Measurements from ENCODE around the gene SLC16A3. TPM values are rescaled to one million over a fixed set of nuclear protein-coding genes. Genes with fewer than 3 reads are reported as not detected.
A peak's percentile ranks its signal among the peaks of the same experiment; 100 is the strongest.
"Not testable (repeated sequence)": the region's sequence is repeated elsewhere in the genome, so short reads cannot be mapped to it uniquely, and the experiment has no call there.

SLC16A3 gene
- total RNA-seq, 2 experiments from 2014 or later, result 257 to 264 TPM

DNA sequence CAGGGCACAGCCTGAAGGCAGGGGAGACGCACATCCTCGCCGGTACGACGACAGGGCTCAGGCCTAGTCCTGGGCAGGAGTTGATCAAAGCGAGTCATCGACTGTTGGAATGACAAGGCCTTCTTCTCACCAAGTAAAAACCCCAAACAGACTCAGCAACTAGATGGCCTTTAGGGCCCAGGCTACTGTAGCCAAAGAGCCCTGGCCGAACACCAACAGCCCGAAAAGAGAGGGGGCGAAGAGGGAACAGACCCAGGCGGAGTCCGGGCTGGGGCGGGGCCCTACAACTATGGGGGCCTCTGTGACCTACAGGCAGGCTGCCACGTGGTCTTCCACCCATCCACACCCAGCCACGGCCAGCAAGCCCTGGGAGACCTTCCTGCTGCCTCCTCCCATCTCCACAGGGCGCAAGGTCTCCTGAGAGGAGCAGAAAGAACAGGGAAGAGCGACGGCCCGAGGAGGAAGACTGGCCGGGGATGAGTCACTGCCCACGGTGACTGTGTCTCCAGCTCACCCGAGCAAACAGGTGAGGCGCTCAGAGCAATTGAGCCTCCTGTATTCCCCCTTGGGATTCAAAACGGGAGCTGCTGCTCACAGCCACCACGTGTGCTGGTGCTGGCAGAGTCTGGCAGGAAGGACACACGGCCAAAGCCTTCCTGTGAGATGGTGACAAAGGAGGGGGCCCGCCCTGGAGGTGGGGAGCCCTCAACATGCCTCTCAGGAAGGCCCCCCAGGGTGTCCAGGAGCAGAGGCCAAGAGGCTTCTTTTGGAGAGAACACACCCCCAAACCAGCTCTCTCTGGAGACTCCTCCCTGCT, 17.7 kb downstream of the SLC16A3 start:
- Mint-ChIP-seq H3K4me1 (ENCODE audit: low read depth) (peaks cover 14% of the 10 kb centered on the region), H3K36me3 (ENCODE audit: low read depth) (peaks cover 74% of the 10 kb centered on the region), H3K4me3 (no peak overlapping the region), H3K27me3 (ENCODE audit: low read depth) (no peaks in the 10 kb centered on the region), H3K9me3 (ENCODE audit: insufficient read depth) (no peaks in the 10 kb centered on the region), H3K27ac (peak overlapping the region; percentile 80)
- ChIA-PET POLR2A (interaction anchor here (0.6 to 1.8 kb wide), 3 partner anchors 15 to 120 kb away, joined by 3 to 4 read pairs (median 4); no protein-coding TSS in a partner anchor), CTCF (no interaction called here)
- DNase-seq, result no peak
- no peak for ATAC-seq

DNA sequence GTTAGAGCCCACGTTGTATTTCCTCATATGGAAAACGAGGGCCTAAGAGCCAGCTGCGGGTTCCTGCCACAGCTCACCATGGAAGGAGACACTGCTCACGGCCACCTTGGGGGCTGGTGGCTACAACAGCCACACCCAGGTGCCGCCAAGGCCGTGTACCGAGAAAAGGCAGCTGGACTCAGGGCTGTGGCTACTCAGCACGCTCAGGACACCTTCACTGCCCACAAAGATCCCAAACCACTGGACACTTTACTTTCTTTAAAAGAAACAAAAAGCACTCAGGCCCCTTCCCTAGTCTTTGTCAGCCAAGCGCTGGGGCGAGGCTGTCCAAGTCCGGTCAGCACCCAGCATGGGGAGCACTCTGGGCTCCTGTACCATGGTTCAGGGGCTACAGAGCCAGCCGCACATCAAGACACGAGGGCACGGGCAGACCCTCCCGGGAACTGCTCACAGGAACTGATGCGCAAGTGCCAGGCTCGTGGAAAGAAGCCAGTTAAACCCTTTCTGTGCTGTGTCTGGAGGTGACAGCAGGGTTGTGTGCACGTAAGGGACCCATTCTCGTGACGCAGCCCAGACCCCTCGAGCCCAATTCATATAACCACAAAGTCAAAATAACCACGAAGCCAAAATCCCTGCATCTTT, 18.5 kb downstream of the SLC16A3 start:
- Mint-ChIP-seq H3K4me3 (no peak overlapping the region), H3K27ac (no peak overlapping the region), H3K36me3 (ENCODE audit: low read depth) (peaks cover 82% of the 10 kb centered on the region), H3K4me1 (ENCODE audit: low read depth) (peaks cover 13% of the 10 kb centered on the region), H3K9me3 (ENCODE audit: insufficient read depth) (no peaks in the 10 kb centered on the region), H3K27me3 (ENCODE audit: low read depth) (no peaks in the 10 kb centered on the region)
- ChIA-PET CTCF (no interaction called here), POLR2A (interaction anchor here (0.6 to 1.8 kb wide), 3 partner anchors 16 to 119 kb away, joined by 3 to 4 read pairs (median 4); no protein-coding TSS in a partner anchor)
- no peak for DNase-seq
- no peak for ATAC-seq

DNA sequence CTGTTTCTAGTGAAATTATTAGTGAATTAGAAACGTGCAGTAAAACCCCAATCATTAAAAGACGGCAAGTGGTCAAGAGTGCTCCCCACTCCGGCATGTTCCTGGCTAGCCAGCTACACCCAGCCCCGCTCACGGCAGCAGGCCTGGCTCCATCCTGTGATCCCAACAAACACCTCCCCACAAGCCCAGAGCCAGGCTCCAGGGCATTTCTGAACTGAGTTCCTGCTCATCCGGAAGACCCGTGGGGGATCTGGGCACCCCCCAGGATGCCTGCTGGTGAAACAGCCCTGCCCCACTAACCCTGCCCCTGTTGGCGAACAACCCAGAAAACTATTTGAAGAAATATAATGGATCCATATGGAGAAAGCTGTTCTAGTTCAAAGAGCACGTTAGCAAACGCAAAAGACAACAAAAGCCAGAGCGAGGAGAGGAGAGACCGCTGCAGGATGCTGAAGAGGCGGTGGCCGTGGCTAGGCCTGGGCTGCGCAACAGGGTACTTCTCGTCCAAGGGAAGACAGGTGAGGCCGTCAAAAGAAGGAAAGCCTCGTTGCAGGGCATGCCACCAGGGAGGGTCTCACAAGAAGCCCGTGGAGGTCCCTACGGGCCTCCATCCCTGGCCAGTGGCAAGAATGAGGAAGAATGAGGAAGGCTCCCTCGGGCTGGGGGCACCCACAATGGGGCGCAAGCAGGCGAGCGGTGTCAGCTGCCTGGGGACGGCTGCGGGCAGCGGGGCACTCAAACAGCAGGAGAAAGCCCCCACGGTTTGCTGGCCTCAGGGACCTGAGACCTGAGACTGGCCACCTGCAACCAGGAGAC, 19.2 kb downstream of the SLC16A3 start:
- H3K4me3 Mint-ChIP-seq, result no peak overlapping the region
- peaks cover 85% of the 10 kb centered on the region for H3K36me3 Mint-ChIP-seq (ENCODE audit: low read depth)
- no peak for DNase-seq
- CTCF ChIA-PET, result no interaction called here
- ATAC-seq, result no peak
- H3K27ac Mint-ChIP-seq, result peak overlapping the region; percentile 46
- H3K9me3 Mint-ChIP-seq (ENCODE audit: insufficient read depth), result no peaks in the 10 kb centered on the region
- no peaks in the 10 kb centered on the region for H3K27me3 Mint-ChIP-seq (ENCODE audit: low read depth)
- H3K4me1 Mint-ChIP-seq (ENCODE audit: low read depth), result peaks cover 13% of the 10 kb centered on the region
- POLR2A ChIA-PET, result no interaction called here

DNA sequence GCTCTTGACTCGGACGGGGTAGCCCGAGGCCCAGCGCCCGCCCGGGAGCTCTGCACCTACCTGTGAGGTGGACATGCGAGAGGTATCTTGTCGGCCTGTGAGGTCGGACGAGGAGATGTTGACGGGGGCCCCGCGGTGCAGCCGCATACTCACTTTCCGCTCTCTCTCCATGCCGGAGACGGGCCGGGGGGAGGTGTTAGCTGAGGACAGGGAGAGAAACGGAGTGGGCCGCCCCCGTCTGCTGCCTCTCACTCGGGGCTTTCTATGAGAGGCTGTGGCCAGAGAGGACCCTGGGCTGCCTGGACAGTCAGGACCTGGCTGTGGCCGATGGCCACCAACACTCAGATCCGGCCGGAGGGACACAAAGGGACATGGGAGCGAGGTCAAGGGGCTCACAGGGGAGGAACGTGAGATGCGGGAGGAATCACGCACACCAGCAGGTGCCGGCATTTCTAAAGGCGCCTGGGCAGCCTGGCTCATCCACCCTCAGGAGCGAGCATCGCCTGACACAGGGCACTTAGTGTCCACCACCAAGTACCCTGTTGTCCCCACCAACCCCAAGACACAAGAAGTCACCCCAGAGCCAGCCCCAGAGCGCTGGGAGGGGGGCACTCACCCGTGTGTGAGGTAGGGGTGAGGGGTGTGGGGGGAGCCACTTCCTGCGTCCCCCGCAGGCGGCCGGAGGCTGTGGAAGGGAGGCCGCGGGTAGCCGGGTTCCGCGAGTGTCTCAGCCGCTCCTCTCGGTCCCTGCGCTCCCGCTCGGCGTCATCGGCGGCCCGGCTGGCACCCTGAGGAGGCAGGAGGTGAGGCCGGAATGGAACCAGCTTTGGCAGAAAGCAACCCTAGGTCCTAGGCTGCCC, 20.2 kb downstream of the SLC16A3 start:
- ChIA-PET CTCF (interaction anchor here (1.5 kb wide), 1 partner anchor 13 kb away, joined by 5 read pairs; no protein-coding TSS in a partner anchor), POLR2A (no interaction called here)
- Mint-ChIP-seq H3K36me3 (ENCODE audit: low read depth) (peaks cover 80% of the 10 kb centered on the region), H3K4me3 (no peak overlapping the region), H3K27me3 (ENCODE audit: low read depth) (no peaks in the 10 kb centered on the region), H3K27ac (peak overlapping the region; percentile 52), H3K4me1 (ENCODE audit: low read depth) (peaks cover 13% of the 10 kb centered on the region), H3K9me3 (ENCODE audit: insufficient read depth) (no peaks in the 10 kb centered on the region)
- DNase-seq (no peak), ATAC-seq (no peak)

DNA sequence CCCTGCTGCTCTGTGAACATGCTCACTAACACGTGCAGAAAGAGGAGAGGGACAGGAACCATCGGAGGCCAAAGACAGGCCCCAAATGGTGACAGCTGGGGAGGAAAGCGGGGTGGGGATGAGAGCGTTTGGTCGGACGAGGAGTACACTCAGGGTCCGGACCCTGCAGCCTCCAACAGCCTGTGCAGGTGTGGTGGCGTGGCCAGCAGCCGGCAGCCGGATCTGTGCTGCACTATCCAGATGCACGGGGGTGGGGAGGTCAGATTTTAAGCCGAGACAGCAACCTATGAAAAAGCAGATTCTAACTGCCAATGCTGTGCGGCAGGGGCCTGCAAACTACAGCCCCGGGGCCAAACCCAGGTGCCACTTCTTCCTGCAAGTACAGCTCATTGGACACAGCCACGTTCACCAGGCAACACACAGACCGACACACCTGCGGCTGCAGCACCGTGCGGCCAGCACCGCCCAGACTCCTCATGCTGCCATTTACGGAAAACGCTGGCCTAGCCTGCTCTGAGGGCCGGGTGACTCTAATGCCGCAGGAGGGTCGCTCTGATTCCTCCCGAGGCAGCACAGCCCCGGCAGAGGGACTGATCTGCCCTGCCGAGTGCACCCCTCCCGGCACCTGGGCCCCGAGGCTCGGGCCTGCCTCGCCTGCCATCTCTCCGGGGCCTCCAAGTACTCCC, 21.2 kb downstream of the SLC16A3 start:
- H3K36me3 Mint-ChIP-seq (ENCODE audit: low read depth), result peaks cover 71% of the 10 kb centered on the region
- H3K27ac Mint-ChIP-seq, result peak overlapping the region; percentile 55

DNA sequence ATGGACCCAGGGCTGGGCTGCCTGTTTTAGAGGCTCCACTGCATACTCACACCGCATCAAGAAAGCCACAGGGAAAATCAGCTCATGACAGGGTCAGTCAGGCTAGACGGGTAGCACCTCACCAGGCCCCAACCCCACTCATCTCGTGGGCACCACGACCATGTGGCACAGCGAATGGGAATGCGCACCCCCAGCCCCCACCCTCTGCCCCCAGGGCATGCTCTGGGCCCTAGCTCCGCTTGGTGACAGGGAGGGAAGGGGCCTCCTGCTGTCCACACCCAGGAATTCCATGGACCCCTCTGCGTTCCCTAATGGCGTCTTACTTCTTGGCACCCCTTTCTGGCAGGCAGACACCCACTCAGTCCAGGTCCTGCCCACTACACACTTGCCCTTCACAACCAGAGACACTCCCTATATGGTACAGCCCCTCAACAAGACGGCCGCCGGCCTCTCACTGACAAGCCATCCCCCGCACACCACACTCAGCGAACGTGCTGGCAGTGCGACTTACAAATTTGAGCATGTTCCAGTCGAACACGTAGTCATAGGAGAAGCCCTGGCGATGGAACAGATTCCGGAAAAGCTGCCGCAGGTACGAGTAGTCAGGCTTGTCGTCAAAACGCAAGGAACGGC, 22.1 kb downstream of the SLC16A3 start:
- ATAC-seq (no peak), DNase-seq (no peak)
- no peaks in the 10 kb centered on the region for H3K27me3 Mint-ChIP-seq (ENCODE audit: low read depth)
- ChIA-PET POLR2A (no interaction called here), CTCF (interaction anchor here (1.5 kb wide), 1 partner anchor 15 kb away, joined by 5 read pairs; no protein-coding TSS in a partner anchor)
- peaks cover 15% of the 10 kb centered on the region for H3K4me1 Mint-ChIP-seq (ENCODE audit: low read depth)
- no peak overlapping the region for H3K4me3 Mint-ChIP-seq
- H3K36me3 Mint-ChIP-seq (ENCODE audit: low read depth), result peaks cover 72% of the 10 kb centered on the region
- no peaks in the 10 kb centered on the region for H3K9me3 Mint-ChIP-seq (ENCODE audit: insufficient read depth)
- H3K27ac Mint-ChIP-seq, result peak overlapping the region; percentile 57

More for the DNA sequence above, 21.2 kb downstream of the SLC16A3 start:
- Mint-ChIP-seq H3K27me3 (ENCODE audit: low read depth) (no peaks in the 10 kb centered on the region), H3K4me1 (ENCODE audit: low read depth) (peaks cover 13% of the 10 kb centered on the region), H3K4me3 (no peak overlapping the region), H3K9me3 (ENCODE audit: insufficient read depth) (no peaks in the 10 kb centered on the region)
- no peak for ATAC-seq
- ChIA-PET CTCF (interaction anchor here (1.5 kb wide), 1 partner anchor 14 kb away, joined by 5 read pairs; no protein-coding TSS in a partner anchor), POLR2A (interaction anchor here (0.7 kb wide), 1 partner anchor 19 kb away, joined by 3 read pairs; no protein-coding TSS in a partner anchor)
- no peak for DNase-seq

DNA sequence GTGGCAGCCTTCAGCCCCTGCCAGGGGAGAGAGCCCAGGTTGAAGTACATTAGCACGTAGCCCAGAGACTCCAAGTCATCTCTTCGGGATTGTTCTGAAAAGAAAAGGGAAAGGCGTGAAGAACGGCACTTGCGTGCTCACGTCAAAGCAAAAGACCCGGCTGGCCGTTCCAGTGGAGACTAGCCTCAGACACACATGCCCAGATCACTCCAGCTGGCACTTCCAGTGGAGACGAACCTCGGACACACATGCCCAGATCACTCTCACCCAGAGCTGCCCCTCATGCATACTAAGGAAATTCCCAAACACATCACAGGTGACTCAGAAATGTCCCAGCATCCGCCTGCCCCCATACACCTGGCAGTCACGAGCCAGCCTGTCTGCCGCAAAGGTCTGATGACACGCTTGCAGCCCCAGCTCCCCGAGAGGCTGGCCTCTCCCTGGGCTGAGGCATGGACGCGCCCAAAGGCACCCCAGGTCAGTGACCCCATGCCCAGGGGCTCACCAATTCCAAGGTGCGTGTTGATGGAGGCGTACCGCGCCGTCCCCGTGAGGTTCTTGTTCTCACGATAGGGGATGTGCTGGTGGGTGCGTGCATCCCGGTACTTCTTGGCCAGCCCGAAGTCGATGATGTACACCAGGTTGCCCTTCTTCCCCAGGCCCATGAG, 23.8 kb downstream of the SLC16A3 start:
- Mint-ChIP-seq H3K4me1 (ENCODE audit: low read depth) (peaks cover 13% of the 10 kb centered on the region), H3K27me3 (ENCODE audit: low read depth) (no peaks in the 10 kb centered on the region), H3K9me3 (ENCODE audit: insufficient read depth) (no peaks in the 10 kb centered on the region), H3K4me3 (no peak overlapping the region), H3K27ac (peak overlapping the region; percentile 25), H3K36me3 (ENCODE audit: low read depth) (peaks cover 72% of the 10 kb centered on the region)
- no peak for ATAC-seq
- POLR2A ChIA-PET, result no interaction called here
- CTCF ChIA-PET, result no interaction called here
- no peak for DNase-seq

DNA sequence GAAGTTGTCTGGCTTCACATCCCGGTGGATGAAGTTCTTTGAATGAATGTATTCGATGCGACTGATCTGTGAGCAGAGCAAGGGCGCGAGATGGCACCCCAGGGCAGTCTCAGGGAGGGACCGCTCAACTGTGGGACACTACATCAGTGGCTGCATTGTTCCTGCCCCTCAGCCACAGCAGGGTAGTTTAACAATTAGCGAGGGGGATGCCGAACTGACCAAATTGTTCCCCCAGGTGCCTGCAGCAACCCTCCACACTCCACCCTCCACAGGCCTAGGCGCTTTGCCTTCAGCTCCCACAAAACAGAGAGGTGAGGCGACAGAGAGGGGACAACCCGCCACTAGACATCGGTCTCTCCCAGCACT, 24.3 kb downstream of the SLC16A3 start:
- ChIA-PET POLR2A (no interaction called here), CTCF (no interaction called here)
- ATAC-seq (no peak), DNase-seq (no peak)
- Mint-ChIP-seq H3K27me3 (ENCODE audit: low read depth) (no peaks in the 10 kb centered on the region), H3K27ac (no peak overlapping the region), H3K36me3 (ENCODE audit: low read depth) (peaks cover 69% of the 10 kb centered on the region), H3K4me1 (ENCODE audit: low read depth) (peaks cover 10% of the 10 kb centered on the region), H3K4me3 (no peak overlapping the region), H3K9me3 (ENCODE audit: insufficient read depth) (no peaks in the 10 kb centered on the region)

DNA sequence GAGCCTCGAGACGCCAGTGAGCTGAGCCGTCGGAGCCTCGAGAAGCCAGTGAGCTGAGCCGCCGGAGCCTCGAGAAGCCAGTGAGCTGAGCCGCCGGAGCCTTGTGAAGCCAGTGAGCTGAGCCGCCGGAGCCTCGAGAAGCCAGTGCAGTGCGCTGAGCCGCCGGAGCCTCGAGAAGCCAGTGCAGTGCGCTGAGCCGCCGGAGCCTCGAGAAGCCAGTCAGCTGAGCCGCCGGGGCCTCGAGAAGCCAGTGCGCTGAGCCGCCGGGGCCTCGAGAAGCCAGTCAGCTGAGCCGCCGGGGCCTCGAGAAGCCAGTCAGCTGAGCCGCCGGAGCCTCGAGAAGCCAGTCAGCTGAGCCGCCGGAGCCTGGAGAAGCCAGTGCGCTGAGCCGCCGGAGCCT, 25.3 kb downstream of the SLC16A3 start:
- CTCF ChIA-PET; H3K9me3 Mint-ChIP-seq (ENCODE audit: insufficient read depth); H3K4me3 Mint-ChIP-seq; H3K27ac Mint-ChIP-seq; DNase-seq; ATAC-seq; H3K27me3 Mint-ChIP-seq (ENCODE audit: low read depth): not testable (repeated sequence)
- peaks cover 10% of the 10 kb centered on the region for H3K4me1 Mint-ChIP-seq (ENCODE audit: low read depth)
- POLR2A ChIA-PET, result interaction anchor here (0.6 kb wide), 1 partner anchor 70 kb away, joined by 5 read pairs; no protein-coding TSS in a partner anchor
- peaks cover 68% of the 10 kb centered on the region for H3K36me3 Mint-ChIP-seq (ENCODE audit: low read depth)

DNA sequence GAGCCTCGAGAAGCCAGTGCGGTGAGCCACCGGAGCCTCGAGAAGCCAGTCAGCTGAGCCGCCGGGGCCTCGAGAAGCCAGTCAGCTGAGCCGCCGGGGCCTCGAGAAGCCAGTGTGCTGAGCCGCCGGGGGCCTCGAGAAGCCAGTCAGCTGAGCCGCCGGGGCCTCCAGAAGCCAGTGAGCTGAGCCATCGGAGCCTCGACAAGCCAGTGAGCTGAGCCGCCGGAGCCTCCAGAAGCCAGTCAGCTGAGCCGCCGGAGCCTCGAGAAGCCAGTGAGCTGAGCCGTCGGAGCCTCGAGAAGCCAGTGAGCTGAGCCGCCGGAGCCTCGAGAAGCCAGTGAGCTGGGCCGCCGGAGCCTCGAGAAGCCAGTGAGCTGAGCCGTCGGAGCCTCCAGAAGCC, 25.9 kb downstream of the SLC16A3 start:
- CTCF ChIA-PET, result interaction anchor here (1.1 to 1.4 kb wide), 2 partner anchors 14 to 19 kb away, joined by 3 read pairs; no protein-coding TSS in a partner anchor
- POLR2A ChIA-PET, result interaction anchor here (2.2 kb wide), 1 partner anchor 11 kb away, joined by 8 read pairs; no protein-coding TSS in a partner anchor
- not testable (repeated sequence) for DNase-seq; ATAC-seq; H3K27ac Mint-ChIP-seq; H3K9me3 Mint-ChIP-seq (ENCODE audit: insufficient read depth); H3K4me3 Mint-ChIP-seq; H3K27me3 Mint-ChIP-seq (ENCODE audit: low read depth)
- peaks cover 66% of the 10 kb centered on the region for H3K36me3 Mint-ChIP-seq (ENCODE audit: low read depth)
- peaks cover 10% of the 10 kb centered on the region for H3K4me1 Mint-ChIP-seq (ENCODE audit: low read depth)

Data from activated CD8-positive, alpha-beta T cell treated with anti-CD3 and anti-CD28 coated beads, Interleukin-2, amount 10 ng/mL, durations not matched to agents 7 days and 5 days (primary cell).